GM12878 (cell line): ENCODE measurements around the gene CASK. TPM values are rescaled to one million over a fixed set of nuclear protein-coding genes. Genes with fewer than 3 reads are reported as not detected.

Source experiments
- BHLHE40 ChIP-seq, 2 experiments: fragments of 450-650 bp in 1 of 2; IDR thresholded peaks; 2 replicates each; pipeline ENCODE4 v1.6.1; 2011 to 2017; ENCODE audit warnings: low read depth in 2 of 2, borderline replicate concordance in 1 of 2, improper control_type of control experiment in 1 of 2, low read length in 1 of 2, mild to moderate bottlenecking in 1 of 2
- BMI1 ChIP-seq: fragments of 450-650 bp; IDR thresholded peaks from 2 replicates; pipeline ENCODE4 v1.6.1; 2016; ENCODE audit warnings: mild to moderate bottlenecking, moderate library complexity, borderline replicate concordance
- CUX1 ChIP-seq: IDR thresholded peaks from 2 replicates; pipeline ENCODE4 v1.6.1; 2012; ENCODE audit warnings: improper control_type of control experiment, low read depth, low read length; ENCODE audit not compliant: insufficient replicate concordance
- HDGF ChIP-seq: fragments of 450-650 bp; IDR thresholded peaks from 2 replicates; pipeline ENCODE4 v1.6.1; 2016; ENCODE audit warnings: antibody characterized with exemption
- JUNB ChIP-seq: IDR thresholded peaks from 2 replicates; pipeline ENCODE4 v1.6.1; 2016; ENCODE audit warnings: antibody characterized with exemption, mild to moderate bottlenecking
- JUND ChIP-seq: IDR thresholded peaks from 2 replicates; pipeline ENCODE4 v1.6.1; 2012; ENCODE audit warnings: low read depth, mild to moderate bottlenecking, low read length, improper control_type of control experiment, moderate library complexity
- MTA2 ChIP-seq: fragments of 450-650 bp; IDR thresholded peaks from 2 replicates; pipeline ENCODE4 v1.6.1; 2016; ENCODE audit warnings: low read depth, mild to moderate bottlenecking, moderate library complexity
- NBN ChIP-seq: fragments of 450-650 bp; IDR thresholded peaks from 2 replicates; pipeline ENCODE4 v1.6.1; 2016
- NR2C2 ChIP-seq: IDR thresholded peaks from 2 replicates; pipeline ENCODE4 v1.6.1; 2011; ENCODE audit warnings: borderline replicate concordance, low read depth; ENCODE audit not compliant: control insufficient read depth, insufficient read length
- PBX3 ChIP-seq: IDR thresholded peaks from 2 replicates; pipeline ENCODE4 v1.6.1; 2011; ENCODE audit warnings: mild to moderate bottlenecking, low read depth, low read length, moderate library complexity; ENCODE audit not compliant: insufficient replicate concordance
- POU2F2 ChIP-seq: IDR thresholded peaks from 3 replicates; pipeline ENCODE4 v1.6.1; 2011; ENCODE audit warnings: low read depth, mild to moderate bottlenecking, low read length, borderline replicate concordance
- SMARCA5 ChIP-seq: fragments of 450-650 bp; IDR thresholded peaks from 2 replicates; pipeline ENCODE4 v1.6.1; 2017; ENCODE audit warnings: mild to moderate bottlenecking
- TBL1XR1 ChIP-seq: IDR thresholded peaks from 2 replicates; pipeline ENCODE4 v1.6.1; 2012; ENCODE audit warnings: low read depth, low read length, improper control_type of control experiment
- YBX1 ChIP-seq: fragments of 450-650 bp; IDR thresholded peaks from 2 replicates; pipeline ENCODE4 v1.6.1; 2016; ENCODE audit warnings: antibody characterized with exemption
- YY1 ChIP-seq: IDR thresholded peaks from 2 replicates; pipeline ENCODE4 v1.6.1; 2011; ENCODE audit warnings: low read depth, mild to moderate bottlenecking, low read length
- ZBTB40 ChIP-seq: fragments of 450-650 bp; IDR thresholded peaks from 2 replicates; pipeline ENCODE4 v1.6.1; 2016; ENCODE audit warnings: mild to moderate bottlenecking, moderate library complexity, borderline replicate concordance
- ZSCAN29 ChIP-seq: fragments of 450-650 bp; IDR thresholded peaks from 2 replicates; pipeline ENCODE4 v1.6.1; 2017; ENCODE audit warnings: mild to moderate bottlenecking, moderate library complexity
- polyA plus RNA-seq, 11 experiments: library from polyadenylated mRNA; depleted of rRNA in 4 of 11; unstranded in 6 of 11; stranded (reverse) in 5 of 11; fragments of >200 nt; fragmentation: Nextera tagmentation in 4 of 11; fragmentation: Illumina TruSeq in 1 of 11; extraction: Ambion mirVana in 4 of 11; extraction: Trizol in 1 of 11; gene quantifications; 1 replicate in 1 of 11; 2 replicates in 10 of 11; pipeline versions ENCODE4 v1.2.1 to v1.2.3, GENCODE V29; 2011 to 2016; ENCODE audit warnings: inconsistent platforms in 2 of 11, missing spikeins in 2 of 11, low read depth in 1 of 11
- total RNA-seq, 4 experiments: library from RNA; depleted of rRNA in 3 of 4; stranded (reverse); fragments of >200 nt in 3 of 4; fragmentation: Illumina TruSeq in 1 of 4; extraction: Trizol in 1 of 4; gene quantifications; 2 replicates each; pipeline versions ENCODE4 v1.2.1 to v1.2.3, GENCODE V29; 2013 to 2021

The CASK gene
- total and polyA plus RNA-seq, 10 of the 15 experiments (the other 5 are each of a cell fraction or from before 2014, with no cell fraction given), result 0.60 to 45.9 (median 4.8) TPM

- TF ChIP-seq CUX1 (no peak), NR2C2 (no peak), TBL1XR1 (no peak), JUND (no peak), BHLHE40 (IDR thresholded peaks at IDR 0.05; ENCODE audit: borderline replicate concordance in 1 of 2, low read depth in 2 of 2, low read length in 1 of 2) (no peak), MTA2 (no peak), JUNB (no peak), PBX3 (no peak), POU2F2 (no peak), NBN (no peak), ZSCAN29 (no peak), ZBTB40 (no peak), BMI1 (no peak), SMARCA5 (no peak), YBX1 (no peak), HDGF (no peak), YY1 (no peak)
- TF ChIP-seq, all 136 proteins: peak for 0
These were observed 95.5 kb downstream of the CASK start (continued) for GRCh38 chrX:41827886-41828285.
